NAMALWA (cell line): Measurements from ENCODE around the gene NCBP1.

ENCODE experiments used
- DNase-seq: peaks from one replicate; pipeline ENCODE4 v3.0.0-alpha.2; 2015; ENCODE audit warnings: low spot score

The NCBP1 gene

GRCh38 chr9:97623946-97624345 lies 9.7 kb upstream of the NCBP1 start:
- no peak for DNase-seq

- no peak for DNase-seq
These were observed 8.0 kb upstream of the NCBP1 start for GRCh38 chr9:97625620-97626019.

- no peak for DNase-seq
These were observed 6.0 kb upstream of the NCBP1 start for GRCh38 chr9:97627624-97628023.

DNA sequence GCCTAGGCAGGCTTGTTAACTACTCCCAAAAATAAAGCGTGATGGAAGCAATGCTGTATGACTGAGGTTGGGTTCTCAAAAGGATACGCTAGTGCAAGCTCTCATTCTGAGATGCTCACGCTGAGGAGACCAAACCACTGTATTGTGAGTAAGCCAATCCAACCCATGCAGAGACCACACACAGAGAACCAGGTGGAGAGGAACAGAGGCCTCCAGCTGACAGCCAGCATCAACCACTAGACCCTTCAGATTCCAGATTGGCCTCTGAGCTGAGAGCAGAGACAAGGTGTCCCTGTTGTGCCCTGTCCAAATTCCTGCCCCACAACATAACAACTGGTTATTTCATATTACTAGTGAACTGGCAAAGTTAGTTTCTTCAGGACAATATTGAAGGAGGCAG lies 5.0 kb upstream of the NCBP1 start:
- no peak for DNase-seq

GRCh38 chr9:97629156-97629555 lies 4.5 kb upstream of the NCBP1 start:
- no peak for DNase-seq

DNA sequence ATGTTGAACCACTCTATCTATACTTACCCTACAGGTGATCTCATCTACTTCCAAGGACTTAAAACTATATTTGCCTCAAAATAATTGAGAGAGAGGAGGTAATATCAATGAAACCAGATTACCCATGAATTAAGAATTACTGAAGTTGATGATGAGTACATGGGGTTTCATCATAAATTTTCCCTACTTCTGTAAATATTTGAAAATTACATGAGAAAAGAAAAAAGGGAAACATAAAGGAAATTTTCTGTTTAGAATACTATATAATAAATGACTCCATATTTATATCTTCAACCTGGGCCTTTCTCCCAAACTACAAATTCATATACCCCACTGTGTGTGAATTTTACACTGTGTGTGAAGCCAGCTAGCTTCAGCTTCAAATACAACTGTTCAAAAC lies 3.0 kb upstream of the NCBP1 start:
- DNase-seq = no peak

GRCh38 chr9:97632248-97632984 lies 1.2 kb upstream of the NCBP1 start:
- DNase-seq = peak; percentile 78

- peak; percentile 50 for DNase-seq
These were observed 354 bp downstream of the NCBP1 start for GRCh38 chr9:97633859-97634490.

- DNase-seq = no peak
These were observed 1.4 kb downstream of the NCBP1 start for GRCh38 chr9:97635026-97635425.

DNA sequence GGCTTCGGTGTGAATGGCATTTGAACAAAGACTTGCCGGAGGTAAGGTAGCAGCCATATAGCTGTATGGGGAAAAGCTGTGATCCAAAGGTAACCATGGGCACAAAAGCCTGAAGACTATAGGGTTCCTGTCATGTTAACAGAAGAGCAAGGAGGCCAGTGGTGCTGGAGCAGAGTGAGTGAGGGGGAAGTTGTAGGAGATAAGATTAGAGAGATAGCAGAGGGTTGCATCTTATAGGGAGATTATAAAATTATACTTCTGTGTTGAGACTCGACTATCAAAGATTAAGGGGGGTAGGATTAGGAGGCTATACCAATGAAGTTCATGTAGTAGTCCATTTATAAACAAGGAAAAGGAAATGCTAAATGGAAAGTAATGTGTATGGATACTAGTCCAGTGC lies 3.3 kb downstream of the NCBP1 start:
- DNase-seq = no peak

GRCh38 chr9:97638666-97639065 lies 5.0 kb downstream of the NCBP1 start:
- DNase-seq = peak; percentile 46

GRCh38 chr9:97640325-97640724 lies 6.7 kb downstream of the NCBP1 start:
- DNase-seq = no peak

DNA sequence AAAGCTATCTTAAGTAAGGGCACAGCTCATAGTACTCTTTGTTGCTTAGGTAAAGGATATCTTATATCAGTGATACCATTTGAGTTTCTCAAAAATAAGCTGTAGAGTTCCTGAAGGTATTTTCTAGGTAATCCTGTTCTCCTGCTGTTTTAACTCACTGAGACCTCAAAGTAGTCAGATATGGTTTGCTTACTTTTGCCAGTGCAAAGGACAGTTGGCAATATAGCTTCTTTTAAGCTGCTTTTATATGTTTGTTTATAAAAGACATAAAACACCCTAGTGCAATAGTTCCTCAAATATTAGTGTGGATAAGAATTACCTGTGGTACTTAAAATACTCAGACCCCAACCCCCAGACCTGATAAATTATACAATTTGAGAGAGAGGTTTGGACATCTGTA lies 12.1 kb downstream of the NCBP1 start:
- no peak for DNase-seq

DNA sequence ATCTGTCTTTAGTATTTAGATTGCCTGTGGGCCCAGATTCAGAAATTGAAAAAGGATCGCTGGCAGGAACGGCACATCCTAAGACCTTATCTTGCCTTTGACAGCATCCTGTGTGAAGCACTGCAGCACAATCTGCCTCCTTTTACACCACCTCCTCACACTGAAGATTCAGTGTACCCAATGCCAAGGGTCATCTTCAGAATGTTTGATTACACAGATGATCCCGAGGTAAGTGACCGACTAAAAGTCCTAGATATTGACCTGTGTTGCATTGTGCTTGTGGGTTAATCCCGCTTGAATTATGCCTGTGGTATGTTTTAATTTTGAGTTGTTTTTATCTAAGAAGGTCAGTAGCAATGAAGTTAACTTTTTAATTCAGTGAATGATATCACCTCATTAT lies 14.4 kb downstream of the NCBP1 start:
- no peak for DNase-seq

DNA sequence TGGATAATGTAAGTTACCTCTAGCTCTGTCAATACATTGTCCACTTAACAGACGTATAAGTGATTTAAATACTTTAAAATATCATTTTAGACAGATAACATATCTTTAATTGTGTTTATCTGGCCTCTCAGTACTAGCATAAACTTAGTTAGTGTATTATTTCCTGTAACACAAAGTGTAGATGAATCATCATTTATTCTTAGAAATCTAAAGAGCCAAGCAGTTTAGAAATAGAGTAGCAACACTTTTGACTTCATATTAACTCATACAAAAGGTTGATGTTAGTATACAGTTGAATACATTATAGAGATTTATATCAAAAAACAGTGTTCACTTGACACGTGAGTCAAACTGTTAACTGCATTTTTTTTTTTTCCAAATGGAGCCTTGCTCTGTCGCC lies 18.0 kb downstream of the NCBP1 start:
- DNase-seq = no peak

DNA sequence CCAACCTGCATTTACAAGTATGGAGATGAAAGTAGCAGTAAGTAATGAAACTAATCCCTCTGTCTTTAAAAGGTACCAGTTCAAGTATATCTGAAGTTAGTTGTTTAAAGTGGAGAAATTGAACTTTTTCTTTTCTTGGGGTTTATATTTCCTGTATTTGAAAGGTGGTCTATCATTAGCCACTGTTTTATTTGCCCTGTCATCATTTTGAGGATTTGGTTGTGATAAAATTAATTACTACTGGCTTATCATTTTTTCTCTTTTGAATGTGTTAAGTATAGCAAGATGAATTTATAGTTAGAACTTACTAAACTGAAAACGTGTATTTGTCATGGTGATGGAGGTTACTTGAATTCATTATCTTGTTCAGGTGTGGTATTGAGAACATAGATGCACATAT lies 25.1 kb downstream of the NCBP1 start:
- no peak for DNase-seq

GRCh38 chr9:97659771-97660170 lies 26.1 kb downstream of the NCBP1 start:
- no peak for DNase-seq

GRCh38 chr9:97660340-97660739 lies 26.7 kb downstream of the NCBP1 start:
- DNase-seq = no peak

DNA sequence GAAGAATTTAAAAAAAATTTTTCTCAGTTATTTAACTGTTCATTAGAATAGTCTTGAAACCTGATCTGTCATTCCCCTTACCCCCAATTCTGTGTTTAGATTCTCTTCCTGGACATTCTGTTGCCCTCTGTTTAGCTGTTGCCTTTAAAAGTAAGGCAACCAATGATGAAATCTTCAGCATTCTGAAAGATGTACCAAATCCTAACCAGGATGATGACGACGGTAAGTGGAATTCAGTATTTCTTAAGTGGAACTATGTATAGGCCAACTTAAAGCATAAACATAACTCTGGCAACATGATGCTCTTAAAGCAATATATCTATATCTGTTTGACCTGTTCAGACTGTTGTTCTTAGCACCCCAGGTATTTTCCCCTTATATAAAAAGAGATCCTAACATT lies 27.2 kb downstream of the NCBP1 start:
- no peak for DNase-seq

DNA sequence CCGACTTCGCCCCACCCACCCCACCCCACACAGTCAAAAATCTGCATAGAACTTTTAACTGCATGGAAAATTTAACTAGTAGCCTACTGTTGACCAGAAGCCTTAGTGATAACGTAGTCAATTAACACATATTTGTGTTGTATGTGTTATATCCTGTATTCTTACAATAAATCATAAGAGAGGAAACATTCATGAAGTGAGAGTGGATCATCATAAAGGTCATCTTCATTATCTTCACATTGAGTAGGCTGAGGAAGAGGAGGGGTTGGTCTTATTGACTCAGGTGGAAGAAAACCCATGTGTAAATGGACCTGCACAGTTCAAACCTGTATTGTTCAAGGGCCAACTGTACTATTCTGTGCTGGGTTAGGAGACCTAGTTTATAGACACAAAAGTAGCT lies 32.1 kb downstream of the NCBP1 start:
- DNase-seq = no peak

DNA sequence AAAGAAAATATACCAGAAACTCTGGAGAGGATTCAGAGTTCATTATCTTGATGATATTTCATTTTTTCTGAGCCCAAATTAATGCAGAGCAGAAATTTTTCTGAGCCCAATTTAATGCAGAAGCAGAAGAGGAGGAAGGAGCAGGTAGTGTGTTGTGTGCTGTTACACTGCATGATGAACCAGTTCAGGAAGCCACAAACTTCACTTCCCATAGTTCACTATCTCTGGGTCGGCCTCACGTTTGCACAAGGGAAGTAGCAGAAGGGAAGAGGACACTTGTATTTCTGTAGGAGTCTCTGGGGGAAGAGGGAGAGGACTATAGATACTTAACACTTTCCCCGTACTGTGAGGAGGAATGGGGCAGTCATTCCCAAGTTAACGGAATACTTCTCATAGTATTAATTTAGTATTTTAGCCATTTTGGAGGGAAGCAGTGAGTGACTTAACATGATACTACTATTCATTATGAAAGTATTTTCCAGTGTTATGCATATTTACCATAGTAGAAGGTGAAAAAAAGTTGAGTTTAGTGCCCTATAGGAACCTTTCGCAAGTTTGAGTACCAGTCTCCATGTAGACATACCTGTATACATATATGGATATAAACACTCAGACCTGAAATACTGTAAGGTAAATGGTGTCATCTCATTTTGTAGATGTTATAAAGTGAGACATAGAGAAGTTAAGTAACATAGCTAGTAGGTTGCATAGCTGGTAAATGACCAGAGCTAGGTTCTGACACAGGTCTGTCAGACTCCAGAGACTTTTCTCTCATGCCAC lies 33.5 kb downstream of the NCBP1 start:
- DNase-seq = no peak

- DNase-seq = no peak
These were observed 34.9 kb downstream of the NCBP1 start for GRCh38 chr9:97668485-97668884.

DNA sequence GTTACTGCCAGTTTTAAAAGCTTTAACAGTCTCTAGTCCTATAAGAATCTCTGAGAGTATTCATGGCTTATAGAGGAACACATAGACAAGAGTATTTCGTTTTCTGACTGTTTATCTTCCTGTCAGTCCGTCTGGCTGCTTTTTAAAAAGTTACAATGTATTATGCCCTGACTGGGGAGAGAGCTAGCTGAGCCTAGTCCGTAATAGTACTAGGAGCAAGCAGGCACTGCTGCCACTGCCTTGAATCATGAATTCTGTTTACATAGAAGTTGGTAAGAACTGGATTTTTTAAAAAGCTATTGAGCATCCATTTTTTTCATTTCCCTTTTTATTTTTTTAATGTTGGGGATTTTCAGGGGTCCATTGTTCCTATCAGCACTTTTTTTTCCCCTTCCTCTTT lies 37.0 kb downstream of the NCBP1 start:
- no peak for DNase-seq
